ENCODE data around the gene PCCA. TPM values are rescaled to one million over a fixed set of nuclear protein-coding genes. Genes with fewer than 3 reads are reported as not detected.
"Not testable (repeated sequence)": the region's sequence is repeated elsewhere in the genome, so short reads cannot be mapped to it uniquely, and the experiment has no call there.

Gene PCCA
- total RNA-seq, 2 donors from 2014 or later = 52.7 to 66.4 TPM

DNA sequence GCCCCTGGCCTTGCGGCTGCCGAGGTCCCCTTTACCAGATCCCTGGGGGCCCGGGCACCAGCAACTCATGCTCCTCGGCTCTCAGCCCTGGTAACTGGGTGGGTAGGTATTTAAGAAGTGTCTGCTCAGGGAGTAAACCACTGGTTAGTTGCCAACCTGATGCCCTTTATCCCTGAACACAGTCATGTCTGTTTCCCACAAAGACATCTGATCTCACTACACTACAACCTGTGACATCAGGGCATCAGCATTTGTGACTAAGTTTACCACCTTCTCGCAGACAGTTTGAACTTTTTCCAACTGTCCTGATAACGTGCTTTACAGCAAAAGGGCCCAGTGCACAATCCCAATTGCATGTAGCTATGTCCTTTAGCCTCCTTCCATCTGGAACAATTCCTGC lies 477.6 kb downstream of the PCCA start:
- Histone ChIP-seq H3K27ac (no peak overlapping the region), H3K36me3 (no peaks in the 10 kb centered on the region), H3K27me3 (replicated peaks; ENCODE audit: insufficient read depth) (no peaks in the 10 kb centered on the region), H3K9me3 (no peaks in the 10 kb centered on the region), H3K4me3 (no peak overlapping the region), H3K4me1 (replicated peaks) (no peaks in the 10 kb centered on the region)
- TF ChIP-seq CTCF (IDR thresholded peaks at IDR 0.05) (no peak), POLR2A (IDR thresholded peaks at IDR 0.05) (no peak), POLR2AphosphoS5 (IDR thresholded peaks at IDR 0.05) (no peak)
- WGBS = 92% methylated on average over 6 of the region's 6 CpGs
- intact Hi-C loops (cut with DNase I) = no loop called here
- no peak for DNase-seq (ENCODE audit: low spot score)

DNA sequence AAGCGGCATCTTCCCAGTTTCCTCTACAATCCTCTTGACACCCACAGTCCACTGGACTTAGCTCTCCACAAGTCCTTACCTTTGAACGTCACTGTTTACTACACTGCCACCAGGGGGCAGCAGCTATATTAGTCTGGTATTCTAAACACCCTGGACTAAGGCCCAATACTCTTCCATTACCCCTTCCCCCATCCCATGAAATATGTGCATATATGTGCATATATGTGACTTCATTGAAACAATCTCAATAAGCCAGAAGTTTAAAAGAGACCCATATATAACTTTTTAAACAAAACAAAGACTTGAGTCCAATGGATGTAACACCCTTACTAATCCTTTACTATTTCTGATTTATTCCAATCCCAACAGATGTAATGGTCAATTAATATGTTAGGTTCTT lies 484.2 kb downstream of the PCCA start:
- H3K4me1 ChIP-seq (replicated peaks) = no peaks in the 10 kb centered on the region
- peak; percentile 71 for DNase-seq (ENCODE audit: low spot score)
- WGBS = 36% methylated on average over 2 of the region's 2 CpGs

DNA sequence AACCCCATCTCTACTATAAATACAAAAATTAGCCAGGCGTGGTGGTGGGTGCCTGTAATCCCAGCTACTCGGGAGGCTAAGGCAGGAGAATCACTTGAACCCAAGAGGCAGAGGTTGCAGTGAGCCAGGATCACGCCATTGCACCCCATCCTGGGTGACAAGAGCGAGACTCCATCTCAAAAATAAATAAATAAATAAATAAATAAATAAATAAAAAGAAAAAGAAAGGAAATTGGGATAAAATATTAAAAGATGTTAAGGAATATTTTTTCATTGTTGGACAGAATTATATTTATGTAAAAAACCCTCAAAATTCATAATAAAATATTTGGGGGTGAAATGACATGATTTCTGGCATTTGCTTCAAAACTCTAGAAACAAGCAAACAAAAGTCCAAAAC lies 488.3 kb downstream of the PCCA start:
- DNase-seq (ENCODE audit: low spot score); H3K36me3 ChIP-seq; H3K9me3 ChIP-seq; intact Hi-C loops (cut with DNase I); H3K4me3 ChIP-seq; H3K4me1 ChIP-seq (replicated peaks); H3K27ac ChIP-seq; H3K27me3 ChIP-seq (replicated peaks; ENCODE audit: insufficient read depth): not testable (repeated sequence)
- 97% methylated on average over 4 of the region's 4 CpGs for WGBS

More for the DNA sequence above, 484.2 kb downstream of the PCCA start:
- TF ChIP-seq CTCF (IDR thresholded peaks at IDR 0.05) (peak; percentile 49 to 77 (median 56)), POLR2A (IDR thresholded peaks at IDR 0.05) (no peak), POLR2AphosphoS5 (IDR thresholded peaks at IDR 0.05) (peak; percentile 9)
- intact Hi-C loops (cut with DNase I) = no loop called here
- Histone ChIP-seq H3K9me3 (no peaks in the 10 kb centered on the region), H3K36me3 (no peaks in the 10 kb centered on the region), H3K27me3 (replicated peaks; ENCODE audit: insufficient read depth) (no peaks in the 10 kb centered on the region), H3K27ac (no peak overlapping the region), H3K4me3 (no peak overlapping the region)

Small RNA genes lying within 50 kb of the gene (small RNA-seq; reads per million reads assigned to genes)
- gene AL356575.1 = 0 reads per million in 2 donors

Other genes starting within 250 kb of the PCCA start
- under 1 TPM; 0.09 to 0.45 TPM for gene ZIC5, start 117.3 kb upstream of the PCCA start, total RNA-seq
- gene ZIC2, start 107.3 kb upstream of the PCCA start, total RNA-seq = under 1 TPM; 0.05 to 0.51 TPM

All from prostate gland (tissue), 2 donors.